Measurements from ENCODE around the gene KMT5B.

Gene KMT5B

GRCh38 chr11:68167474-68167873 is 45.6 kb downstream of the KMT5B start:
- Histone ChIP-seq H3K36me3 (ENCODE audit: insufficient read depth, low read length) (peaks cover 49% of the 10 kb centered on the region), H3K27me3 (ENCODE audit: insufficient read depth, low read length) (no peaks in the 10 kb centered on the region), H2AFZ (ENCODE audit: low read length) (no peak overlapping the region), H3K9ac (ENCODE audit: low read length) (no peak overlapping the region), H3K9me3 (ENCODE audit: low read length) (no peaks in the 10 kb centered on the region), H3K4me3 (ENCODE audit: low read depth, low read length, poor library complexity, severe bottlenecking) (no peak overlapping the region), H3K4me2 (ENCODE audit: low read length) (no peak overlapping the region), H3K79me2 (ENCODE audit: insufficient read depth, low read length) (no peaks in the 10 kb centered on the region), H3F3A (ENCODE audit: insufficient read depth, low read length) (no peaks in the 10 kb centered on the region), H3K27ac (ENCODE audit: low read depth, low read length, poor library complexity, severe bottlenecking) (no peak overlapping the region), H3K9me2 (ENCODE audit: low read depth, low read length) (no peaks in the 10 kb centered on the region), H4K20me1 (ENCODE audit: insufficient read depth, low read length) (no peaks in the 10 kb centered on the region), H3K4me1 (ENCODE audit: insufficient read depth, low read length, severe bottlenecking) (peaks cover 6% of the 10 kb centered on the region)
- TF ChIP-seq EZH2 (IDR thresholded peaks at IDR 0.05; ENCODE audit: borderline replicate concordance, low read length) (no peak), CTCF (IDR thresholded peaks at IDR 0.05; ENCODE audit: low read length) (no peak)

- Histone ChIP-seq H2AFZ (ENCODE audit: low read length) (no peak overlapping the region), H3K4me1 (ENCODE audit: insufficient read depth, low read length, severe bottlenecking) (peaks cover 6% of the 10 kb centered on the region), H3K9me3 (ENCODE audit: low read length) (no peaks in the 10 kb centered on the region), H3K9ac (ENCODE audit: low read length) (no peak overlapping the region), H3K9me2 (ENCODE audit: low read depth, low read length) (no peaks in the 10 kb centered on the region), H4K20me1 (ENCODE audit: insufficient read depth, low read length) (no peaks in the 10 kb centered on the region), H3K4me3 (ENCODE audit: low read depth, low read length, poor library complexity, severe bottlenecking) (no peak overlapping the region), H3F3A (ENCODE audit: insufficient read depth, low read length) (no peaks in the 10 kb centered on the region), H3K79me2 (ENCODE audit: insufficient read depth, low read length) (no peaks in the 10 kb centered on the region), H3K27ac (ENCODE audit: low read depth, low read length, poor library complexity, severe bottlenecking) (no peak overlapping the region), H3K36me3 (ENCODE audit: insufficient read depth, low read length) (peaks cover 49% of the 10 kb centered on the region), H3K4me2 (ENCODE audit: low read length) (no peak overlapping the region), H3K27me3 (ENCODE audit: insufficient read depth, low read length) (no peaks in the 10 kb centered on the region)
- TF ChIP-seq CTCF (IDR thresholded peaks at IDR 0.05; ENCODE audit: low read length) = no peak
- TF ChIP-seq EZH2 (IDR thresholded peaks at IDR 0.05; ENCODE audit: borderline replicate concordance, low read length) = no peak
Measured at GRCh38 chr11:68166969-68167368, 46.1 kb downstream of the KMT5B start.

GRCh38 chr11:68165601-68166000 is 47.5 kb downstream of the KMT5B start:
- Histone ChIP-seq H3K36me3 (ENCODE audit: insufficient read depth, low read length) (peaks cover 41% of the 10 kb centered on the region), H3F3A (ENCODE audit: insufficient read depth, low read length) (no peaks in the 10 kb centered on the region), H4K20me1 (ENCODE audit: insufficient read depth, low read length) (no peaks in the 10 kb centered on the region), H3K79me2 (ENCODE audit: insufficient read depth, low read length) (no peaks in the 10 kb centered on the region), H2AFZ (ENCODE audit: low read length) (no peak overlapping the region), H3K27me3 (ENCODE audit: insufficient read depth, low read length) (no peaks in the 10 kb centered on the region), H3K4me2 (ENCODE audit: low read length) (no peak overlapping the region), H3K4me1 (ENCODE audit: insufficient read depth, low read length, severe bottlenecking) (peaks cover 6% of the 10 kb centered on the region), H3K4me3 (ENCODE audit: low read depth, low read length, poor library complexity, severe bottlenecking) (no peak overlapping the region), H3K27ac (ENCODE audit: low read depth, low read length, poor library complexity, severe bottlenecking) (no peak overlapping the region), H3K9me2 (ENCODE audit: low read depth, low read length) (no peaks in the 10 kb centered on the region), H3K9me3 (ENCODE audit: low read length) (no peaks in the 10 kb centered on the region), H3K9ac (ENCODE audit: low read length) (no peak overlapping the region)
- no peak for TF ChIP-seq CTCF (IDR thresholded peaks at IDR 0.05; ENCODE audit: low read length)
- TF ChIP-seq EZH2 (IDR thresholded peaks at IDR 0.05; ENCODE audit: borderline replicate concordance, low read length) = no peak

Data from OCI-LY1 (cell line).